PFSK-1 (cell line): Measurements from ENCODE around the gene BOC.

ENCODE experiments used
- POLR2AphosphoS5 ChIP-seq: IDR thresholded peaks from 2 replicates; pipeline ENCODE4 v1.6.1; 2012; ENCODE audit warnings: low read depth, mild to moderate bottlenecking, control low read depth, low read length, moderate library complexity
- REST ChIP-seq, 2 experiments: IDR thresholded peaks; 2 replicates each; pipeline versions ENCODE4 v1.6.1 to v1.8.0; 2011 to 2012; ENCODE audit warnings: low read depth in 2 of 2, low read length in 2 of 2, control low read depth in 1 of 2, inconsistent platforms in 1 of 2, mild to moderate bottlenecking in 1 of 2, moderate library complexity in 1 of 2; ENCODE audit not compliant: insufficient read depth in 1 of 2
- TAF1 ChIP-seq: IDR thresholded peaks from 2 replicates; pipeline ENCODE4 v1.6.1; 2012; ENCODE audit warnings: low read length, control low read depth, borderline replicate concordance; ENCODE audit not compliant: insufficient read depth

- no peak for TF ChIP-seq POLR2AphosphoS5
- TF ChIP-seq REST (IDR thresholded peaks at IDR 0.05; ENCODE audit: insufficient read depth in 1 of 2, low read depth in 2 of 2, low read length in 2 of 2): no peak
- TF ChIP-seq TAF1: no peak
Measured at GRCh38 chr3:113304102-113304501, 92.7 kb downstream of the BOC start.
